ENCODE results near the gene FLNC.

DNA sequence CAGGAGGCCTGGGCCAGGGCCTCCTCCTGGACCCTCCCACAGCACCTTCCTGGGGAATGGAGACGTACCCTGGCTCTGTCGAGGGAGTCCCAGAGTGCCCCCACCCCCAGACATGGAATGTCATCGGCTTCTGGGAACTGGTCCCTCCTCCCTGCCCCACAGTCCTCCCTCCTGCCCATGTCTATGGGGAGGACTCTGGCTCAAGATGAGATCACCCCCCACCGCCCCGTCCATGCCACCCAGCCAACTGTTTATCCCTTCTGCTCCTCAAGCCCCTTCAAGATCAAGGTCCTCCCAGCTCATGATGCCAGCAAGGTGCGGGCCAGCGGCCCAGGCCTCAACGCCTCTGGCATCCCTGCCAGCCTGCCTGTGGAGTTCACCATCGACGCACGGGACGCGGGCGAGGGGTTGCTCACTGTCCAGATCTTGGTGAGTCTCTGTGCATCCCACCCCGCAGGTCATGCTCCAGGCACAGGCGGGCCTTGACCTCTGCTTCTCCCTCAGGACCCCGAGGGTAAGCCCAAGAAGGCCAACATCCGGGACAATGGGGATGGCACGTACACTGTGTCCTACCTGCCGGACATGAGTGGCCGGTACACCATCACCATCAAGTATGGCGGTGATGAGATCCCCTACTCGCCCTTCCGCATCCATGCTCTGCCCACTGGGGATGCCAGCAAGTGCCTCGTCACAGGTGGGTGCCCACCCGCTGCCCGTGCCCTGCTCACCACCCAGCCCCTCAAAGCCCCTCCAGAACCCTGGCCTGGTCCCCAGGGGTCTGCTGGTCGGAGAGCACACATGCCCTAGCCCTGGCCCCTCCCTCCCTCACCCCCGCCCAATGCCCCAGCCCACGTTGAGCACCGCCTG lies 18.3 kb downstream of the FLNC start:
- TF ChIP-seq, protein P1, sequence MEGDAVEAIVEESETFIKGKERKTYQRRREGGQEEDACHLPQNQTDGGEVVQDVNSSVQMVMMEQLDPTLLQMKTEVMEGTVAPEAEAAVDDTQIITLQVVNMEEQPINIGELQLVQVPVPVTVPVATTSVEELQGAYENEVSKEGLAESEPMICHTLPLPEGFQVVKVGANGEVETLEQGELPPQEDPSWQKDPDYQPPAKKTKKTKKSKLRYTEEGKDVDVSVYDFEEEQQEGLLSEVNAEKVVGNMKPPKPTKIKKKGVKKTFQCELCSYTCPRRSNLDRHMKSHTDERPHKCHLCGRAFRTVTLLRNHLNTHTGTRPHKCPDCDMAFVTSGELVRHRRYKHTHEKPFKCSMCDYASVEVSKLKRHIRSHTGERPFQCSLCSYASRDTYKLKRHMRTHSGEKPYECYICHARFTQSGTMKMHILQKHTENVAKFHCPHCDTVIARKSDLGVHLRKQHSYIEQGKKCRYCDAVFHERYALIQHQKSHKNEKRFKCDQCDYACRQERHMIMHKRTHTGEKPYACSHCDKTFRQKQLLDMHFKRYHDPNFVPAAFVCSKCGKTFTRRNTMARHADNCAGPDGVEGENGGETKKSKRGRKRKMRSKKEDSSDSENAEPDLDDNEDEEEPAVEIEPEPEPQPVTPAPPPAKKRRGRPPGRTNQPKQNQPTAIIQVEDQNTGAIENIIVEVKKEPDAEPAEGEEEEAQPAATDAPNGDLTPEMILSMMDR (IDR thresholded peaks at IDR 0.05 in 8 of 11, conservative IDR thresholded peaks at IDR 0.05 in 3 of 11): no peak
- no peak for TF ChIP-seq POLR2AphosphoS5 (IDR thresholded peaks at IDR 0.05)
